Panc1 (cell line): ENCODE results near the gene MMP21. TPM values are rescaled to one million over a fixed set of nuclear protein-coding genes. Genes with fewer than 3 reads are reported as not detected.

Experiments used
- ATAC-seq: fragments of 200-7000 bp; cut with Tn5 transposase; 2 replicates; pipeline ENCODE4 v1.9.1; 2020; ENCODE audit warnings: mild to moderate bottlenecking, moderate library complexity
- BruUV-seq: library from RNA; stranded (reverse); fragments of 400-500 nt; replicated peaks from 2 replicates; lab custom pipeline; 2021; lab: Mats Ljungman, UMichigan
- CTCF ChIA-PET: fragments of 300-600 bp; sonication (Branson Sonifier 250); formaldehyde crosslinking; loops from one replicate; lab custom pipeline; 2022; ENCODE audit warnings: antibody characterized with exemption; lab: Charles Lee
- POLR2A ChIA-PET: fragments of 300-600 bp; sonication (Branson Sonifier 250); formaldehyde crosslinking; loops from one replicate; lab custom pipeline; 2022; ENCODE audit warnings: antibody characterized with exemption; lab: Charles Lee
- DNase-seq: peaks from one replicate; pipeline ENCODE4 v3.0.0-alpha.2; 2010; ENCODE audit warnings: low read depth, low spot score
- H3K27ac ChIP-seq: 2 replicates; pipeline ENCODE4 v1.5.1; 2011; ENCODE audit warnings: mild to moderate bottlenecking, low read length, inconsistent platforms
- H3K27me3 ChIP-seq: fragments of 200-500 bp; sonication (Bioruptor generic); 2 replicates; pipeline ENCODE4 v1.6.0; 2014; ENCODE audit warnings: low read length, inconsistent platforms; ENCODE audit not compliant: control insufficient read depth, insufficient read depth
- H3K36me3 ChIP-seq: fragments of 200-500 bp; sonication (Bioruptor generic); 2 replicates; pipeline ENCODE4 v1.5.1; 2014; ENCODE audit warnings: inconsistent platforms, mild to moderate bottlenecking, low read length, moderate library complexity; ENCODE audit not compliant: control insufficient read depth, insufficient read depth
- H3K4me1 ChIP-seq: 2 replicates; pipeline ENCODE4 v1.5.1; 2011; ENCODE audit warnings: inconsistent platforms, mild to moderate bottlenecking, low read length, moderate library complexity; ENCODE audit not compliant: control insufficient read depth, insufficient read depth
- H3K4me3 ChIP-seq, 2 experiments: 2 replicates each; pipeline ENCODE4 v1.5.1; 2011 to 2012; ENCODE audit warnings: low read depth in 2 of 2, low read length in 2 of 2, mild to moderate bottlenecking in 2 of 2, inconsistent platforms in 1 of 2, moderate library complexity in 1 of 2
- H3K9me3 ChIP-seq: fragments of 200-500 bp; sonication (Bioruptor generic); 2 replicates; pipeline ENCODE4 v1.5.1; 2014; ENCODE audit warnings: low read depth, mild to moderate bottlenecking, inconsistent platforms, low read length, moderate library complexity; ENCODE audit not compliant: control insufficient read depth, insufficient read depth
- CTCF ChIP-seq: fragments of 450-650 bp; IDR thresholded peaks from 2 replicates; pipeline ENCODE4 v1.5.1; 2017; ENCODE audit warnings: mild to moderate bottlenecking
- POLR2AphosphoS5 ChIP-seq: IDR thresholded peaks from 2 replicates; pipeline ENCODE4 v1.6.1; 2012; ENCODE audit warnings: mild to moderate bottlenecking, low read depth, low read length, moderate library complexity
- REST ChIP-seq, 2 experiments: IDR thresholded peaks; 2 replicates each; pipeline ENCODE4 v1.6.1; 2011 to 2012; ENCODE audit warnings: low read depth in 2 of 2, control low read depth in 1 of 2, low read length in 1 of 2, mild to moderate bottlenecking in 1 of 2, moderate library complexity in 1 of 2; ENCODE audit not compliant: insufficient read depth in 1 of 2
- SIN3A ChIP-seq: IDR thresholded peaks from 2 replicates; pipeline ENCODE4 v1.6.1; 2012; ENCODE audit warnings: low read depth, mild to moderate bottlenecking, low read length, moderate library complexity, borderline replicate concordance; ENCODE audit not compliant: insufficient read depth
- TCF7L2 ChIP-seq: IDR thresholded peaks from 2 replicates; pipeline ENCODE4 v1.6.1; 2011; ENCODE audit warnings: mild to moderate bottlenecking, low read depth, low read length, inconsistent platforms
- in situ Hi-C: cut with HindIII; loops from 2 replicates; pipeline ENCODE4 v1.10.0; 2016; ENCODE audit warnings: low sequenced_read_pairs, low pct_unique_long_range_greater_than_20kb
- intact Hi-C: fragments of 100-400 bp; cut with micrococcal nuclease; formaldehyde crosslinking; loops from one replicate; pipeline ENCODE4 v1.10.0; 2022; ENCODE audit not compliant: unreplicated experiment
- total RNA-seq: library from RNA; stranded (reverse); gene quantifications from one replicate; pipeline ENCODE4 v1.2.1, GENCODE V29; 2021; ENCODE audit not compliant: unreplicated experiment

MMP21 gene
- total RNA-seq, 1 experiment from 2014 or later = not detected

- intact Hi-C loops = no loop called here
- H3K9me3 ChIP-seq = no peaks in the 10 kb centered on the region
- H3K36me3 ChIP-seq = peaks cover 14% of the 10 kb centered on the region
- TF ChIP-seq CTCF (no peak), SIN3A (no peak), TCF7L2 (no peak), POLR2AphosphoS5 (no peak), REST (IDR thresholded peaks at IDR 0.05; ENCODE audit: insufficient read depth in 1 of 2, low read depth in 2 of 2, low read length in 1 of 2) (no peak)
- no peak overlapping the region for H3K4me3 ChIP-seq
- H3K27ac ChIP-seq = no peak overlapping the region
- DNase-seq (no peak), ATAC-seq (no peak)
- H3K4me1 ChIP-seq = no peaks in the 10 kb centered on the region
- H3K27me3 ChIP-seq = no peaks in the 10 kb centered on the region
- ChIA-PET POLR2A (interaction anchor here (0.6 kb wide), 1 partner anchor 46 kb away, joined by 6 read pairs; no protein-coding TSS in a partner anchor), CTCF (no interaction called here)
- no TSS peak for BruUV-seq
- in situ Hi-C loops = no loop called here
Measured at GRCh38 chr10:125766511-125766910, 9.1 kb downstream of the MMP21 start.

GRCh38 chr10:125765835-125766234, 9.8 kb downstream of the MMP21 start:
- no peaks in the 10 kb centered on the region for H3K9me3 ChIP-seq
- TF ChIP-seq REST (IDR thresholded peaks at IDR 0.05; ENCODE audit: insufficient read depth in 1 of 2, low read depth in 2 of 2, low read length in 1 of 2) (no peak), CTCF (no peak), TCF7L2 (no peak), SIN3A (no peak), POLR2AphosphoS5 (no peak)
- in situ Hi-C loops = no loop called here
- POLR2A ChIA-PET = interaction anchor here (0.6 kb wide), 1 partner anchor 45 kb away, joined by 6 read pairs; no protein-coding TSS in a partner anchor
- H3K27ac ChIP-seq = no peak overlapping the region
- CTCF ChIA-PET = no interaction called here
- H3K36me3 ChIP-seq = peaks cover 19% of the 10 kb centered on the region
- no peaks in the 10 kb centered on the region for H3K4me1 ChIP-seq
- ATAC-seq (no peak), DNase-seq (no peak)
- intact Hi-C loops = no loop called here
- BruUV-seq = no TSS peak
- no peaks in the 10 kb centered on the region for H3K27me3 ChIP-seq
- no peak overlapping the region for H3K4me3 ChIP-seq
